ENCODE results near the gene SLCO1B3.

Gene SLCO1B3

GRCh38 chr12:20807192-20808080 is 3.1 kb upstream of the SLCO1B3 start:
- H3K36me3 ChIP-seq (ENCODE audit: control insufficient read depth, insufficient read depth, low read length), result no peaks in the 10 kb centered on the region
- H3K9ac ChIP-seq, result no peak overlapping the region
- TF ChIP-seq, protein P1, sequence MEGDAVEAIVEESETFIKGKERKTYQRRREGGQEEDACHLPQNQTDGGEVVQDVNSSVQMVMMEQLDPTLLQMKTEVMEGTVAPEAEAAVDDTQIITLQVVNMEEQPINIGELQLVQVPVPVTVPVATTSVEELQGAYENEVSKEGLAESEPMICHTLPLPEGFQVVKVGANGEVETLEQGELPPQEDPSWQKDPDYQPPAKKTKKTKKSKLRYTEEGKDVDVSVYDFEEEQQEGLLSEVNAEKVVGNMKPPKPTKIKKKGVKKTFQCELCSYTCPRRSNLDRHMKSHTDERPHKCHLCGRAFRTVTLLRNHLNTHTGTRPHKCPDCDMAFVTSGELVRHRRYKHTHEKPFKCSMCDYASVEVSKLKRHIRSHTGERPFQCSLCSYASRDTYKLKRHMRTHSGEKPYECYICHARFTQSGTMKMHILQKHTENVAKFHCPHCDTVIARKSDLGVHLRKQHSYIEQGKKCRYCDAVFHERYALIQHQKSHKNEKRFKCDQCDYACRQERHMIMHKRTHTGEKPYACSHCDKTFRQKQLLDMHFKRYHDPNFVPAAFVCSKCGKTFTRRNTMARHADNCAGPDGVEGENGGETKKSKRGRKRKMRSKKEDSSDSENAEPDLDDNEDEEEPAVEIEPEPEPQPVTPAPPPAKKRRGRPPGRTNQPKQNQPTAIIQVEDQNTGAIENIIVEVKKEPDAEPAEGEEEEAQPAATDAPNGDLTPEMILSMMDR (IDR thresholded peaks at IDR 0.05), result no peak
- no peaks in the 10 kb centered on the region for H3K4me1 ChIP-seq
- H3K9me3 ChIP-seq (ENCODE audit: control insufficient read depth, low read length), result no peaks in the 10 kb centered on the region
- no peak overlapping the region for H3K4me3 ChIP-seq (ENCODE audit: low read depth, low read length)
- no peak overlapping the region for H3K27ac ChIP-seq
- no peaks in the 10 kb centered on the region for H3K79me2 ChIP-seq
- H2AFZ ChIP-seq, result no peak overlapping the region
- H3K27me3 ChIP-seq (ENCODE audit: control insufficient read depth, insufficient read depth, low read length), result no peaks in the 10 kb centered on the region
- H3K4me2 ChIP-seq (ENCODE audit: low read length), result no peak overlapping the region

GRCh38 chr12:20808521-20808920 is 2.0 kb upstream of the SLCO1B3 start:
- Histone ChIP-seq H3K4me2 (ENCODE audit: low read length) (no peak overlapping the region), H3K4me1 (no peaks in the 10 kb centered on the region), H3K79me2 (no peaks in the 10 kb centered on the region), H3K4me3 (ENCODE audit: low read depth, low read length) (no peak overlapping the region), H3K9ac (no peak overlapping the region), H3K27me3 (ENCODE audit: control insufficient read depth, insufficient read depth, low read length) (no peaks in the 10 kb centered on the region), H3K27ac (no peak overlapping the region), H2AFZ (no peak overlapping the region), H3K9me3 (ENCODE audit: control insufficient read depth, low read length) (no peaks in the 10 kb centered on the region), H3K36me3 (ENCODE audit: control insufficient read depth, insufficient read depth, low read length) (no peaks in the 10 kb centered on the region)
- TF ChIP-seq, protein P1 (IDR thresholded peaks at IDR 0.05), result no peak

GRCh38 chr12:20815574-20815973 is 5.1 kb downstream of the SLCO1B3 start:
- H3K4me2 ChIP-seq (ENCODE audit: low read length), result no peak overlapping the region
- no peak overlapping the region for H3K4me3 ChIP-seq (ENCODE audit: low read depth, low read length)
- H3K36me3 ChIP-seq (ENCODE audit: control insufficient read depth, insufficient read depth, low read length), result no peaks in the 10 kb centered on the region
- no peaks in the 10 kb centered on the region for H3K27me3 ChIP-seq (ENCODE audit: control insufficient read depth, insufficient read depth, low read length)
- H3K9ac ChIP-seq, result no peak overlapping the region
- H3K79me2 ChIP-seq, result no peaks in the 10 kb centered on the region
- H3K9me3 ChIP-seq (ENCODE audit: control insufficient read depth, low read length), result no peaks in the 10 kb centered on the region
- H2AFZ ChIP-seq, result no peak overlapping the region
- TF ChIP-seq, protein P1 (IDR thresholded peaks at IDR 0.05), result no peak
- no peaks in the 10 kb centered on the region for H3K4me1 ChIP-seq
- H3K27ac ChIP-seq, result no peak overlapping the region

- no peak overlapping the region for H2AFZ ChIP-seq
- no peak overlapping the region for H3K4me3 ChIP-seq (ENCODE audit: low read depth, low read length)
- H3K4me2 ChIP-seq (ENCODE audit: low read length), result no peak overlapping the region
- no peaks in the 10 kb centered on the region for H3K9me3 ChIP-seq (ENCODE audit: control insufficient read depth, low read length)
- no peaks in the 10 kb centered on the region for H3K4me1 ChIP-seq
- TF ChIP-seq, protein P1 (IDR thresholded peaks at IDR 0.05), result no peak
- H3K9ac ChIP-seq, result no peak overlapping the region
- H3K79me2 ChIP-seq, result no peaks in the 10 kb centered on the region
- H3K27me3 ChIP-seq (ENCODE audit: control insufficient read depth, insufficient read depth, low read length), result no peaks in the 10 kb centered on the region
- no peak overlapping the region for H3K27ac ChIP-seq
- no peaks in the 10 kb centered on the region for H3K36me3 ChIP-seq (ENCODE audit: control insufficient read depth, insufficient read depth, low read length)
Measured at GRCh38 chr12:20822415-20822814, 11.9 kb downstream of the SLCO1B3 start.

DNA sequence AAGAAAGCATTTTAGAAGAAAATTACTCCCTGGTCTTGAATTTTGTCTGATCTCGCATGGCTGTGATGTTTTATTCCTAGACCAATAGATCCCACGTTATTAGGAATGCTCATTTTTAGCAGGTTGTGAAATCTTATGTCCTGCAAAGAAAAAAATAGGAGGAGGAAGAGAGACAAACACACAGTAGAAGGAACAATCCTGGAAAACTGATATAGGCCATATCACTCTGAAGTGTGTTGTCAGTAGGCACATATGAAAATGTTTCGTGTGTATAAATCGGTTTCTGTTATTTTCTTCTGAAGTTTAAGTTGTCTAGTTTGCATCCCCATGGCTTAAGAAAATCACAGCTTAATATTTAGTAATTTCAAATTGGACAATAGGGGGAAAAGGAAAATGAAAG is 12.4 kb downstream of the SLCO1B3 start:
- Histone ChIP-seq H3K4me1 (no peaks in the 10 kb centered on the region), H3K4me2 (ENCODE audit: low read length) (no peak overlapping the region), H3K27me3 (ENCODE audit: control insufficient read depth, insufficient read depth, low read length) (no peaks in the 10 kb centered on the region), H3K9me3 (ENCODE audit: control insufficient read depth, low read length) (no peaks in the 10 kb centered on the region), H3K4me3 (ENCODE audit: low read depth, low read length) (no peak overlapping the region), H2AFZ (no peak overlapping the region), H3K9ac (no peak overlapping the region), H3K79me2 (no peaks in the 10 kb centered on the region), H3K27ac (no peak overlapping the region), H3K36me3 (ENCODE audit: control insufficient read depth, insufficient read depth, low read length) (no peaks in the 10 kb centered on the region)
- TF ChIP-seq, protein P1 (IDR thresholded peaks at IDR 0.05), result no peak

Data from parathyroid adenoma (tissue), 2 donors.